Keratinocyte (primary cell): ENCODE data around the gene ZFYVE21. TPM values are rescaled to one million over a fixed set of nuclear protein-coding genes. Genes with fewer than 3 reads are reported as not detected.

ENCODE experiments used
- DNase-seq: peaks from one replicate; pipeline ENCODE4 v3.0.0-alpha.2; 2011; ENCODE audit warnings: low read depth, missing footprints, low spot score
- FAIRE-seq: peaks from 2 replicates; lab custom pipeline; 2011; peaks lifted over from hg19 to GRCh38; lab: Jason Lieb, UNC
- H2AFZ ChIP-seq: 2 replicates; pipeline ENCODE4 v1.6.0; 2012; ENCODE audit warnings: low read length, control low read depth, inconsistent platforms; ENCODE audit not compliant: control insufficient read depth
- H3K27ac ChIP-seq: 2 replicates; pipeline ENCODE4 v1.5.1; 2011; ENCODE audit warnings: low read length; ENCODE audit not compliant: control insufficient read depth, insufficient read depth
- H3K27me3 ChIP-seq: 3 replicates; pipeline ENCODE4 v1.6.0; 2011; ENCODE audit warnings: low read length; ENCODE audit not compliant: control insufficient read depth, insufficient read depth; ENCODE audit errors: extremely low read depth
- H3K36me3 ChIP-seq, 2 experiments: 2 replicates in 1 of 2; 3 replicates in 1 of 2; pipeline ENCODE4 v1.5.1; 2011; ENCODE audit warnings: low read length in 2 of 2, mild to moderate bottlenecking in 1 of 2; ENCODE audit not compliant: control insufficient read depth in 2 of 2, insufficient read depth in 2 of 2; ENCODE audit errors: extremely low read depth in 1 of 2
- H3K4me1 ChIP-seq: 3 replicates; pipeline ENCODE4 v1.5.1; 2011; ENCODE audit warnings: low read length; ENCODE audit not compliant: control insufficient read depth, insufficient read depth; ENCODE audit errors: extremely low read depth
- H3K4me2 ChIP-seq: 3 replicates; pipeline ENCODE4 v1.6.0; 2011; ENCODE audit warnings: low read depth, low read length; ENCODE audit not compliant: control insufficient read depth, insufficient read depth; ENCODE audit errors: extremely low read depth
- H3K4me3 ChIP-seq, 3 experiments: fragments of 200-600 bp in 1 of 3; sonication (generic) in 1 of 3; 2 replicates in 2 of 3; 3 replicates in 1 of 3; pipeline ENCODE4 v1.5.1; 2011 to 2016; ENCODE audit warnings: low read length in 3 of 3, mild to moderate bottlenecking in 3 of 3, control low read depth in 2 of 3, inconsistent platforms in 1 of 3, low read depth in 1 of 3, mixed read lengths in 1 of 3, mixed run types in 1 of 3, moderate library complexity in 1 of 3; ENCODE audit not compliant: control insufficient read depth in 2 of 3, insufficient read depth in 2 of 3; ENCODE audit errors: extremely low read depth in 1 of 3
- H3K79me2 ChIP-seq: 2 replicates; pipeline ENCODE4 v1.6.0; 2012; ENCODE audit warnings: low read length; ENCODE audit not compliant: control insufficient read depth, insufficient read depth
- H3K9ac ChIP-seq: 3 replicates; pipeline ENCODE4 v1.6.0; 2011; ENCODE audit warnings: low read length; ENCODE audit not compliant: control insufficient read depth, insufficient read depth; ENCODE audit errors: extremely low read depth
- H3K9me1 ChIP-seq: 3 replicates; pipeline ENCODE4 v1.6.0; 2011; ENCODE audit warnings: low read length; ENCODE audit not compliant: control insufficient read depth, insufficient read depth; ENCODE audit errors: extremely low read depth
- H3K9me3 ChIP-seq: 2 replicates; pipeline ENCODE4 v1.5.1; 2012; ENCODE audit warnings: low read depth, low read length; ENCODE audit not compliant: control insufficient read depth
- H4K20me1 ChIP-seq: 3 replicates; pipeline ENCODE4 v1.6.0; 2011; ENCODE audit warnings: low read length; ENCODE audit not compliant: control insufficient read depth, insufficient read depth; ENCODE audit errors: extremely low read depth
- CTCF ChIP-seq, 3 experiments: IDR thresholded peaks in 1 of 3; conservative IDR thresholded peaks in 1 of 3; optimal IDR thresholded peaks in 1 of 3; 2 replicates in 2 of 3; 3 replicates in 1 of 3; pipeline versions ENCODE3 to v1.5.1; 2011; ENCODE audit warnings: low read length in 3 of 3, mild to moderate bottlenecking in 3 of 3, moderate library complexity in 2 of 3, control low read depth in 1 of 3, inconsistent platforms in 1 of 3; ENCODE audit not compliant: insufficient read depth in 2 of 3; ENCODE audit errors: extremely low read depth in 1 of 3
- EZH2 ChIP-seq: IDR thresholded peaks from one replicate; pipeline ENCODE4 v1.6.1; 2012; ENCODE audit warnings: inconsistent platforms, mild to moderate bottlenecking, low read length, moderate library complexity
- dilution Hi-C: fragments of 300-500 bp; cut with MboI; formaldehyde crosslinking; loops from one replicate; pipeline ENCODE4 v1.7.0; 2020; ENCODE audit warnings: low sequenced_read_pairs; ENCODE audit not compliant: extremely low pct_ligation_motif_present
- polyA plus RNA-seq, 5 experiments: library from polyadenylated mRNA; depleted of rRNA in 3 of 5; stranded (reverse) in 3 of 5; stranded (forward) in 1 of 5; unstranded in 1 of 5; fragments of >200 nt; gene quantifications; 1 replicate in 1 of 5; 2 replicates in 3 of 5; 3 replicates in 1 of 5; pipeline versions ENCODE4 v1.2.1 to v1.2.3, GENCODE V29; 2011 to 2012; ENCODE audit warnings: missing spikeins in 2 of 5, low read depth in 1 of 5, low replicate concordance in 1 of 5

The ZFYVE21 gene
- polyA plus RNA-seq, 1 donor (not counting 4 experiments of a cell fraction or from before 2014, with no cell fraction given) = 116 TPM

GRCh38 chr14:103731916-103732867 lies 16.6 kb downstream of the ZFYVE21 start:
- no peak overlapping the region for H2AFZ ChIP-seq
- no peak for FAIRE-seq
- no peaks in the 10 kb centered on the region for H4K20me1 ChIP-seq
- H3K9me3 ChIP-seq = no peaks in the 10 kb centered on the region
- no peak overlapping the region for H3K4me3 ChIP-seq
- no peak overlapping the region for H3K27ac ChIP-seq
- no peak for DNase-seq
- no peaks in the 10 kb centered on the region for H3K27me3 ChIP-seq
- dilution Hi-C loops = no loop called here
- no peak for TF ChIP-seq CTCF (optimal IDR thresholded peaks at IDR 0.05 in 1 of 3, IDR thresholded peaks at IDR 0.05 in 1 of 3, conservative IDR thresholded peaks at IDR 0.05 in 1 of 3; ENCODE audit: extremely low read depth in 1 of 3, insufficient read depth in 2 of 3, low read length in 3 of 3)
- TF ChIP-seq EZH2 = no peak
- no peak overlapping the region for H3K9ac ChIP-seq
- peaks cover 42 to 54% of the 10 kb centered on the region in 2 experiments for H3K36me3 ChIP-seq
- H3K79me2 ChIP-seq = peaks cover 10% of the 10 kb centered on the region
- H3K4me1 ChIP-seq = peaks cover 11% of the 10 kb centered on the region
- no peak overlapping the region for H3K4me2 ChIP-seq
- H3K9me1 ChIP-seq = no peaks in the 10 kb centered on the region

DNA sequence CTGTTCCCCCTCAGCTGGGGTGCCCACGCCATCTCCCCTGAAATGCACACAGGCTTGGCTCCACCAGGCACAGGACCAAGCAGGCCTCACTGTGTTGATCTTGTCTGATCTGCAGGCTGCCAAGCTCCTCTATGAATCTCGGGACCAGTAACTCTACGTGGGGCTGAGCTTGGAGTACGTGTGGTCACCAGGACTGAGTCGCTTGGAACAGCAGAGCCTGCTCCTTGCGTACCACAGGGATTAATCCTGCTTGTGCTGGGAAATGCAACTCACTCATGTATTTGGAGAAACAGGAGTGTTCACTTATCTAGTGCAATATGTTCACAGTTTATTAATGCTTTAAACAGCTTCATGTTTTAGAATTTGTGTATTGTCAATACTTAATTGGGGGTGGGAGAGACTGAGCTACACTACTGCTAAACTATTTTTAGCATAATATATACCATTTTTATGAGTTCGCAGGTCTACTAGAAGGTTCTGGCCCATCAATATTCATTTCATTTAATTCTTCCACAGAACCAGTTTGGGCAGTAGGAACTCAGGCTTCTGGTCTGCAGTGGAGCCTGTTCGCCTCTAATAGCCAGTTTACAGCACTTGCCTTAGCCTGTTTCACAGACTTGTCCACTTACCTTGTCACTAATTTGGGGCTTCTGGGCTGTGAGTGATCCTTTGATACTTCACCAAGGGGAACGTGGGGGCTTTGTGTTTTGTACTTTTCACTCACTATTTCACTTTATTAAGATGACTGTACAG lies 17.4 kb downstream of the ZFYVE21 start:
- H3K4me3 ChIP-seq = no peak overlapping the region
- TF ChIP-seq CTCF (optimal IDR thresholded peaks at IDR 0.05 in 1 of 3, IDR thresholded peaks at IDR 0.05 in 1 of 3, conservative IDR thresholded peaks at IDR 0.05 in 1 of 3; ENCODE audit: extremely low read depth in 1 of 3, insufficient read depth in 2 of 3, low read length in 3 of 3) (no peak), EZH2 (no peak)
- no peak for DNase-seq
- H4K20me1 ChIP-seq = no peaks in the 10 kb centered on the region
- peak overlapping the region; percentile 22 for H3K9ac ChIP-seq
- peak overlapping the region; percentile 55 for H3K27ac ChIP-seq
- peaks cover 49 to 58% of the 10 kb centered on the region in 2 experiments for H3K36me3 ChIP-seq
- FAIRE-seq = no peak
- H3K4me1 ChIP-seq = peaks cover 11% of the 10 kb centered on the region
- H3K9me3 ChIP-seq = no peaks in the 10 kb centered on the region
- H3K27me3 ChIP-seq = no peaks in the 10 kb centered on the region
- H2AFZ ChIP-seq = no peak overlapping the region
- dilution Hi-C loops = no loop called here
- H3K79me2 ChIP-seq = peaks cover 2% of the 10 kb centered on the region
- peak overlapping the region; percentile 7 for H3K4me2 ChIP-seq
- H3K9me1 ChIP-seq = no peaks in the 10 kb centered on the region
